GM12801 (cell line): ENCODE measurements around the gene TUBB2B.

Experiments
- TF ChIP-seq, protein P1 (sequence below): IDR thresholded peaks from one replicate; pipeline ENCODE4 v1.5.1; 2011; ENCODE audit warnings: control low read depth; ENCODE audit not compliant: insufficient read length; ENCODE audit errors: extremely low read depth

The TUBB2B gene

GRCh38 chr6:3263096-3263495 lies 35.6 kb upstream of the TUBB2B start:
- TF ChIP-seq, protein P1, sequence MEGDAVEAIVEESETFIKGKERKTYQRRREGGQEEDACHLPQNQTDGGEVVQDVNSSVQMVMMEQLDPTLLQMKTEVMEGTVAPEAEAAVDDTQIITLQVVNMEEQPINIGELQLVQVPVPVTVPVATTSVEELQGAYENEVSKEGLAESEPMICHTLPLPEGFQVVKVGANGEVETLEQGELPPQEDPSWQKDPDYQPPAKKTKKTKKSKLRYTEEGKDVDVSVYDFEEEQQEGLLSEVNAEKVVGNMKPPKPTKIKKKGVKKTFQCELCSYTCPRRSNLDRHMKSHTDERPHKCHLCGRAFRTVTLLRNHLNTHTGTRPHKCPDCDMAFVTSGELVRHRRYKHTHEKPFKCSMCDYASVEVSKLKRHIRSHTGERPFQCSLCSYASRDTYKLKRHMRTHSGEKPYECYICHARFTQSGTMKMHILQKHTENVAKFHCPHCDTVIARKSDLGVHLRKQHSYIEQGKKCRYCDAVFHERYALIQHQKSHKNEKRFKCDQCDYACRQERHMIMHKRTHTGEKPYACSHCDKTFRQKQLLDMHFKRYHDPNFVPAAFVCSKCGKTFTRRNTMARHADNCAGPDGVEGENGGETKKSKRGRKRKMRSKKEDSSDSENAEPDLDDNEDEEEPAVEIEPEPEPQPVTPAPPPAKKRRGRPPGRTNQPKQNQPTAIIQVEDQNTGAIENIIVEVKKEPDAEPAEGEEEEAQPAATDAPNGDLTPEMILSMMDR = no peak

GRCh38 chr6:3261921-3262320 lies 34.5 kb upstream of the TUBB2B start:
- TF ChIP-seq, protein P1 = no peak

GRCh38 chr6:3261518-3261820 lies 34.0 kb upstream of the TUBB2B start:
- TF ChIP-seq, protein P1 = no peak

- TF ChIP-seq, protein P1 = no peak
These were observed 33.5 kb upstream of the TUBB2B start for GRCh38 chr6:3260772-3261517.

GRCh38 chr6:3260296-3260695 lies 32.8 kb upstream of the TUBB2B start:
- TF ChIP-seq, protein P1 = no peak

DNA sequence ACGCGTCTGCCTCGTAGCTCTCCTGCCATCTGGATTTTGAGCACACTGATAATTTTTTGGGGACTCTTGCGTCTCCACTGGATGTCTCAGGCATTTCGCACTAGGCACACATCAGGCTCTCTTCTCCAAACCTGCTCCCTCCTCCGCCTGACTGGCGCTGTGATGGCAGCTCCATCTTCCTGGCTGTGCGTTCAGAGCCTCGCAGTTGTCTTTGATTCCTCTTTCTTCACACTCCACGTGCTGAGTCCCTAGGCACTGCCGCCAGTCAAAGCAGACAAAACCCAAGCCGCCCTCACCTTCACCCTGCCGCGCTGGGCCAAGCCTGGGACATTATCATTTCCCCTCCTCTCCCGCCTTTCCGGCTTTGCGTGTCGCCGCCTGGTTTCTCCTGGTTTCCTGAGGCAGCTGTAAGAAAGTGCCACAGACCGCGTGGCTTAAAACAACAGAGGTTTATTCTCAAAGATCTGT lies 32.1 kb upstream of the TUBB2B start:
- TF ChIP-seq, protein P1 = no peak

DNA sequence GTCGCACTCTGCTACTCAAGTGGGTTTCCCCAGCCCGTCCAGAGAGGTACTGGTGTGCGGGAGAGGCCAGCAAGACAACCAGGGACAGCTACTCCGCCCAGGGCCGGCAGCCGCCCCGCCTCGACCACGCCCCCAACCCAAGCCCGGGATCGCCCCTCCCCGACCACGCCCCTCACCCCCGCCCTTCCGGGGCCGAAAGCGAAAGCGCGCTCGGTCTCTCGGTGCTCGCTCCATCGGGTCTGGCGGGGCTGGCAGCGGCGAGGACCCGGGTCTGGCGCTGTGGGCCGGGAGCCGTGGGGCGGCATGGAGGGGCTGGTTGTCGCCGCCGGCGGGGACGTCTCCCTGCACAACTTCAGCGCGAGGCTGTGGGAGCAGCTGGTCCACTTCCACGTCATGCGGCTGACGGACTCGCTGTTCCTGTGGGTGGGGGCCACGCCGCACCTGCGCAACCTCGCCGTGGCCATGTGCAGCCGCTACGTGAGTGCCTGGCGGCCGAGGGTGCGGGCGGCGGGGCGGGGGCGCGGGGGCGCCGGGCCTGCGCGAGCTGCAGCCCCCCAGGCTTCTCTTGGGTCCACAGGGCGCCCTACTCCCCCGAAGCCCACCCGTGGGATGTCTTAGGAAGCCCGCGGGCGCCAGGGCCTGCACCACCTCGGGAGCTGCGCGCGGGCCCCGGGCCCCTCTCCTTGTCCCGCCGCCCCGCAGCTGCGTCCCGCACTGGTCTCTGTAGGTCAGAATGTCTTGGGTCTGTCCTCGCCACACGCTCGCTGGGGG lies 31.5 kb upstream of the TUBB2B start, which contains the start of gene PSMG4:
Gene PSMG4 (plus strand): TSS at position 228 of the 771 bp plus-strand sequence. CDS start 76 bp downstream, at position 304.
- TF ChIP-seq, protein P1 = no peak
